Fibroblast of skin of abdomen (primary cell): ENCODE results near the gene FBXL13.
"Not testable (repeated sequence)": the region's sequence is repeated elsewhere in the genome, so short reads cannot be mapped to it uniquely, and the experiment has no call there.

Source experiments
- DNase-seq: peaks from one replicate; pipeline ENCODE4 v3.0.0-alpha.2; 2013

FBXL13 gene

DNA sequence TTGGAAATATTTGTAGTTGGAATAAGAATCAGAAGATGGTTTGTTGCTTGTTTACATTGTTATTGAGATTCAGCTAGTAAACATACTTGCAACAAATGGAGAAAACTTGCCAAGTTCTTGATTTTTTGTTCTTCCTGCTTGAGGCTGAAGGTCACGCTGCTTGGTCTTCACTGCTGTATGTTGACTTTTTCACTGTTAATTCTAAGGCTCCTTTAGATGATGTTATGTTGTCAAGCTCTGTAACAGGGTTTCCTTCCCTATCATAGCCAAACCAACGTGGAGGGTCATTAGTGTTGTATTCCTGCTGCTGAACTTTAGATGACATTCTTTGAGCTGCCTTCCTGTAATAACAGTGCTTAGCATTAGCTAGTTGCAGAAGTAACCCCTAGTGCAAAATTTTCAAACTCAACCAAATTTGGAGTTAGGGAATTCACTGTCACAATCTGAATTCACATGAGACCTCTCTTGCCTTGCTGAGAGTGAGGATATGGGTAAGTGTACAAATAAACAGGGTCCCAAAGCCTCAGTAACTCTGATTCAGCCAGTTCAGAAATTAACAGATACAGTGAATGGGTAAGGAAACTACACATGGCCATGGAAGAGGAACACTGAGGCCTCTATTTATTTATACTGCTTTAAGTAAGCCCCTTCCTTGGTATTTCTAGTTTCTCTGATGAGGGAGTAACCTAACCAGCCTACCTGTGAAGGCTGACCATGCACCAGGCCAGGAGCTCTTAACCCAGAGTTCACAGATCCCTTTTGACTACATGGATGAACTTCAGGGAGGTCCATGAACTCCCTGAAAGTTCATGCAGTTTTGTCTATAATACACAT, 261.2 kb downstream of the FBXL13 start:
- no peak for DNase-seq

DNA sequence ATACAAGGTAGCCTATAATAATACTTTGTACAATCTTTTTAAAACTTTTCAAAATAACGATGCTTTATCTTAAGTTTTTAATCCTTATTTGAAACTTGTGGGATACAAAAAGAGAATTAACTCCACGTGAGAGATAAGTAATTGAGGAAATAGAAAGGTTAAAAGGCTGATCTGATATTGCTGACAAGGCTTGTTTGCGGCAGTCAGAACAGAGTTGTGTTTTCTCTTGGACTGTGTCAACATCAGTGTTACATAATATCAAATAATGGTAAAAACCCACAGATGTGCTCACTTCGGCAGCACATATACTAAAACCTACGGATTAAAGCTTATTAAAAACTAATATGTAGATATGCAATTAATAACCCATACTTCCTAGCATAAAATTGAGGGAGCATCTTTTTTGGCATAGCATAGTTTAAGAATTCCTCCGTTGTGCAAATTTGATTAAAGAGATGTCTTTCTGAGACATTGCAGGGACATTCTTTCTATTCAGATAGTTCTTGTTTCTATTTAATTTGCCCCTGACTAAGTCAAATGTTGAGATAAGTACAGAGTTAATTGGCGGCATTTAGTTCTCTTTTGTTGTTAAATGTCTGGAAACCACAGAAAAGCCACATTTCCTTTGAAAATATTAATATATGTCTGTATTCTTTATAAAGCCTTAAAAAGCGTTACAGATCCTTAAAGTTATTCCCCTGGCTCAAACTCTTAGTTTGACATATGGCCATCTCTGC, 262.5 kb downstream of the FBXL13 start:
- no peak for DNase-seq

DNA sequence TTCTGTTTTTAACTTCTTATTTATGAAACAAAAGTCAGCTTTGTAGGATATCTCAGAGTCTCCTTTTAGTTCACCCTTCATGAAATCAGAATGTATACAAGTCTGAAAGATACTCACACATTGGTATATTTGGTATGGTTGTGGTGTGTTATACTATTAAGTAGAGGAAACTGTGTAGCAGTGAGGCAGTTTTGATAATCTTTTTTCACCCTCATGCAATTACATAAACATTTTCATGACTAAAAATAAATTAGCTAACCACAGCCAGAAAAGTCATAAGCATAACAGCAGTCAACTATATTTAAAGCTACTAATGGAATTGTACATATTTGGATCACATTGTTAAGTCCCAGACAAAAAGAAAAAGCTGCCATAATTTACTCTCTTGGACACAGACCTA, 263.7 kb downstream of the FBXL13 start:
- DNase-seq = no peak

- DNase-seq = no peak
Observed at GRCh38 chr7:102806613-102807012, 268.0 kb downstream of the FBXL13 start.

DNA sequence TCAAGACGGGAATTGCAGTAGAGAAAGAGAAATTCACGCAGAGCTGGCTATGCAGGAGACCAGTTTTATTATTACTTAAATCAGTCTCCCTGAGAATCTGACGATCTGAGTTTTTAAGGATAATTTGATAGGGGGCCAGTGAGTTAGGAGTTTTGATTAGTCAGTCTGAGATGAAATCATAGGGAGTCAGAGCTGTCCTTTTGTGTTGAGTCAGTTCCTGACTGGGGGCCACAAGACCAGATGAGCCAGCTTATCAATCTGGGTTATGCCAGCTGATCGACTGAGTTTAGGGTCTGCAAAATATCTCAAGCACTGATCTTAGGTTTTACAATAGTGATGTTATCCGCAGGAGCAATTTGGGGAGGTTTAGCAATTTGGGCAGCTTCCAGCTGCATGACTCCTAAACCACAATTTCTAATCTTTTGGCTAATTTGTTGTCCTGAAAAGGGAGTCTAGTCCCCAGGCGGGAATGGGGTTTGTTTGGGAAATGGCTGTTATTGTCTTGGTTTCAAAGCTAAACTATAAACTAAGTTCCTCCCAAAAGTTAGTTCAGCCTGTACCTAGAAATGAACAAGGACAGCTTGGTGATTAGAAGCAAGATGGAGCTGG, 278.5 kb downstream of the FBXL13 start:
- peak; percentile 2 for DNase-seq

GRCh38 chr7:102794567-102794966, 280.0 kb downstream of the FBXL13 start:
- not testable (repeated sequence) for DNase-seq

GRCh38 chr7:102791831-102792230, 282.8 kb downstream of the FBXL13 start:
- DNase-seq = not testable (repeated sequence)

GRCh38 chr7:102791367-102791766, 283.2 kb downstream of the FBXL13 start:
- DNase-seq = not testable (repeated sequence)

DNA sequence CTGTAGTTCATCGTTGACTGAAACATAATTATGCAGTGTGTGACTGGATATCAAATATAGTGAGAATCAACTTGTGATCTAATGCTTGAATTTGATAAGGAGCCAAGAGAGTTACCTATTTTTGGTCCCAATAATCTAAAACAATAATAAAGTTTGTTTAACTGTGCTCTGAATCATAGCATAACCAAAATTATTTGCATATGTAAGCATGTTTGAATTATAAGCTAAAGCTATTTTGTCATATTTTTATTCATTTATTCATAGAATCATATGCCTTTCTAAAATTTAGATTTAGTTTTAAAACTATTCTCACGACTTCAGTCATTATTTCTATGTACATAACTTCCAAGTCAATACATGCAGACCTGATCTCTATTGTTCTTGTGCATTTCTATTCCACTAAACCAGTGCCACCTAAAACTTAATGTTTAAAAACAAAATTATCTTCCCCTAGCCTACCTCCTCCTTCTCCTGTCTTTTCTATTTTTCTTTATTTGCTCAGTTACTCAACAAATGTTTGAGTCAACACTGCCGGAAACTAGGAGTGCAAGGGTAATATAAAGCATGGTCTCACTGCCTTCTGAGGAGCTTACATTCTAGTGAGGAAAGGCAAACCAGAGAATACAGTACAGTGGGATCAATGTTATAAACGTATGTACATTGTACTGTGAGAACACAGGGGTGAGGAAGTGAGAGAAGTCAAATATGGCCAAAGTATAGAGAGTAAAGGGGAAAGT, 284.1 kb downstream of the FBXL13 start:
- DNase-seq = not testable (repeated sequence)

- DNase-seq = not testable (repeated sequence)
Observed at GRCh38 chr7:102788770-102789169, 285.8 kb downstream of the FBXL13 start.

DNA sequence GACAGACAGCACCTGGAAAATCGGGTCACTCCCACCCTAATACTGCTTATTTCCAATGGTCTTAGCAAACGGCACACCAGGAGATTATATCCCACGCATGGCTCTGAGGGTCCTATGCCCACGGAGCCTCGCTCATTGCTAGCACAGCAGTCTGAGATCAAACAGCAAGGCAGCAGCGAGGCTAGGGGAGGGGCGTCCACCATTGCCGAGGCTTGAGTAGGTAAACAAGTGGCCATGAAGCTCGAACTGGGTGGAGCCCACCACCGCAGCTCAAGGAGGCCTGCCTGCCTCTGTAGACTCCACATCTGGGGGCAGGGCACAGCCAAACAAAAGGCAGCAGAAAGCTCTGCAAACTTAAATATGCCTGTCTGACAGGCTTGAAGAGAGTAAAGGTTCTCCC, 293.7 kb downstream of the FBXL13 start:
- DNase-seq = not testable (repeated sequence)

DNA sequence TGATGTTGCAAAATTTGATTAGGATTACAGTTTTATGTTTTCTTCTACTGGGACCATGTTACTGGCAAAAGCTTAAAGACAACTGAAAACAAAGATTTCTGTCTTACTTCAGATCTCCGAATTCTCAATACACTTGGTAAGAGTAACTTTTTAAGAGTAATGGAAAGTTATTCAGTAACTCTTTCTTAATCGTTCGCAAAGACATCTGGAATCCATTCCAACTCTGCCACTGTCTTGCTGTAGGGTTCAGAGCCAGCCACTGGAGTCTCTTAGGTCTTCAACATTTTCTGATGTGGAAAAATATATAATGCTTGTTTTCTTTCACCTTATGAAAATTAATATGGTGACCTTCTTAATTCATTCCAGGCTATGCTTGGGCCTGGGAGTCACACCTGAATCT, 295.9 kb downstream of the FBXL13 start:
- DNase-seq = not testable (repeated sequence)

DNA sequence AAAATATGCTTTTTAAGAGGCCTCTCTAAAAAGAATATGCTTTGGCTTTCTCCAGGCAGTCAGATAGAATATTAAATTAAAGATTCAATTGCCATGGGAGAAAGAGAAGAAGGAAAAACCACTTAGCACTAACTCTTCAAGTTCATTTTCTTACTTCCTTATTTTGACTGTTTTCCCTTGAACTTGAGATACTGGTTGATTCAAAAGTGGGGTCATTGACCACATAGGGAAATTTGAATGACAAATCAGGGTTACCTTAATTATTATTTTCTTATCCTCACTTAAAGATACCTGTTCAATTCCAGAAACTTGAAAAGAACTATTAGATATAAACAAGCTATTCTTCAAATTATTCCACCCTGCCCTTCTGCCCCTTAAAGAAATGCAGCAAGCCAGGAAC, 298.4 kb downstream of the FBXL13 start:
- not testable (repeated sequence) for DNase-seq

GRCh38 chr7:102770467-102770866, 304.1 kb downstream of the FBXL13 start:
- DNase-seq = not testable (repeated sequence)

DNA sequence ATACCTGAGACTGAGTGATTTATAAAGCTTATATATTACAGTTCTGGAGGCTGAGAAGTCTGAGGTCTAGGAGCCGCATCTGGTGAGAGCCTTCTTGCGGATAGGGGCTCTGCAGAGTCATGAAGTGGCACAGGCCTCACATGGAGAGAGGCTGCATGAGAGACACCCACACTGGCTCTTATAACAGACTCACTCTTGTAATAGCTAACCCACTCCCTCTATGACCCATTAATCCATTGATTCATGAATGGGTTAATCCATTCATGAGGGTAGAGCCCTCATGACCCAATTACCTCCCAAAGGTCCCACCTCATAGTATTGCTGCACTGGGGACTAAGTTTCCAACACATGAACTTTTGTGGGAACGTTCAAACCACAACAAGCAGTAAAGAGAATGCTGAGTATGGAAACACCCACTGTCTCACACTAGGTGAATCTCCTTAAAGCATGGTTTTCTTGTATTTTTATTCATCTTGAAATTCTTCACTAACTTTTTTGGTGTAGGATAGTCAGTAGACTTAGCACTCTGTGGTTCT, 304.9 kb downstream of the FBXL13 start:
- DNase-seq = not testable (repeated sequence)

- DNase-seq = not testable (repeated sequence)
Observed at GRCh38 chr7:102763295-102763905, 311.2 kb downstream of the FBXL13 start.
